ENCODE data around the gene DHRSX.
"Not testable (repeated sequence)": the region's sequence is repeated elsewhere in the genome, so short reads cannot be mapped to it uniquely, and the experiment has no call there.

Gene DHRSX, protein sequence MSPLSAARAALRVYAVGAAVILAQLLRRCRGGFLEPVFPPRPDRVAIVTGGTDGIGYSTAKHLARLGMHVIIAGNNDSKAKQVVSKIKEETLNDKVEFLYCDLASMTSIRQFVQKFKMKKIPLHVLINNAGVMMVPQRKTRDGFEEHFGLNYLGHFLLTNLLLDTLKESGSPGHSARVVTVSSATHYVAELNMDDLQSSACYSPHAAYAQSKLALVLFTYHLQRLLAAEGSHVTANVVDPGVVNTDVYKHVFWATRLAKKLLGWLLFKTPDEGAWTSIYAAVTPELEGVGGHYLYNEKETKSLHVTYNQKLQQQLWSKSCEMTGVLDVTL

DNA sequence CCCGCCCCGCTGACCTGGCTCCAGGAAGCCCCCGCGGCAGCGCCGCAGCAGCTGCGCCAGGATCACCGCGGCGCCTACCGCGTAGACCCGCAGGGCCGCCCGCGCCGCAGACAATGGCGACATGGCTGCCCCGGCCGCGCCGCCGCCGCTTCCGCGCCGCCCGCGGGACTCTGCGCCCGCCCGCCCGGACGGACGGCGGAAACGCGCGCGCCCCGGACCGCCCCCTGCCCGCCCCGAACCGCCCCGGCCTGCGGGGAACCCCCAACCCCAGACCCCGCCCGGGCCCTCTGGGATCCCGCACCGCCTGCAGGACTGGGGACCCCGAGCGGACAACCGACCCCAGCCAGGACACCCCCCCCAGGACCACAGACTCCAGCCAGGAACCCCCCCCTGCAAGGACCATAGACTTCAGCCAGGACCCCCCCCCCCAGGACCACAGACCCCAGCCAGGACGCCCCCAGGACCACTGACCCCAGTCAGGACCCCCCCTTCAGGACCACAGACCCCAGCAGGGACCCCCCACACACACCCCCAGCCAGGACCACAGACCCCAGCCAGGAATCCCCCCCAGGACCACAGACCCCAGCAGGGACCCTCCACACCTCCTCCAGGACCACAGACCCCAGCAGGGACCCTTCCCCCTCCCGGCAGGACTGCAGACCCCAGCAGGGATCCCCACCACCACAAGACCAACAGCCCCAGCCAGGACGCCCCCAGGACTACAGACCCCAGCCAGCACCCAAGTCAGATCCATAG lies at the start of gene DHRSX, which contains the start of gene ZBED1:
TSS of gene DHRSX (minus strand) at position 174 of the 756 bp plus-strand sequence. CDS start at position 123, 51 bp downstream.
TSS of gene ZBED1 (minus strand) at position 174 of the 756 bp plus-strand sequence. CDS start 10,257 bp downstream, outside the sequence.
- DNase-seq (ENCODE audit: low spot score) = no peak

DNA sequence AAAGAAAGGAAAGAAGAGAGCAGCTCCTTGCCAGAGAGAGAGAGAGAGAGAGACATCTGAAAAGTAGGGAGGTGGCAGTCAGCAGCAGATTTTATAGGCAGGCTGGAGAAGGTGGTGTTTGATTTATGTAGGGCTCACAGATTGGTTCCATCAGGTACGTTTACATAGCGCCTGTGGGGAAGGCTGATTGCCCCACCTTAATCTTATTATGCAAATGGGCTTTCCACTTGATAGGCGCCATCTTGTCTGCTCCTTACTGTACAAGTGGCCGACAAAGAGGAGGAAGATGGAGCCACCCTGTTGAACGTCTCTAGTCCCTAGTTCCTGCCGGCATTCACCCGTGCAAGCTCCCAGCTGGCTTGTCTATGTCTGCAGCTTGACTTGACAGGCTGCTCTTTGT lies 49.1 kb upstream of the DHRSX start:
- no peak for DNase-seq (ENCODE audit: low spot score)

DNA sequence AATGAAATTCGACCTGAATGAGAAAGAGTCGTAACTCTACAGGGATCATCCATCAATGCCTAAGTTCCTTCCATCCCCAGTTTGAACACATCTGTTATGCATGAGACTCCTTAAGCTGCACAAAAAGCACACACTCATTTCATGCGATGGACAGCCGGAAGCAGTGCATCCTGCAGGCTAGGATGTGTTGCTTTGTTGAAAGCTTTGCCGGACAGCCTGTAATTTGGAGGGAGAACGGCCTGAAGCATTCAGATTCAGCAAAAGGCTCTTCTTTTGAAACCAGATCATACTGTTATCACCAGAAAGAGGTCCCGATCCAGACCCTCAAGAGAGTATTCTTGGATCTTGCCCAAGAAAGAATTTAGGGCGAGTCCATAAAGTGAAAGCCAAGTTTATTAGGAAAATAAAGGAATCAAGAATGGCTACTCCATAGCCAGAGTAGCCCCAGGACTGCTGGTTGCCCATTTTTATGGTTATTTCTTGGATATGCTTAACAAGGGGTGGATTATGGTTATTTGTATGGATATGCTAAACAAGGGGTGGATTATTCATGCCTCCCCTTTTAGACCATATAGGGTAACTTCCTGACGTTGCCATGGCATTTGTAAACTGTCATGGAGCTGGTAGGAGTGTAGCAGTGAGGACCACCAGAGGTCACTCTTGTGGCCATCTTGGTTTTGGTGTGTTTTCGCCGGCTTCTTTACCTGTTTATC lies 48.1 kb upstream of the DHRSX start:
- DNase-seq (ENCODE audit: low spot score) = no peak

DNA sequence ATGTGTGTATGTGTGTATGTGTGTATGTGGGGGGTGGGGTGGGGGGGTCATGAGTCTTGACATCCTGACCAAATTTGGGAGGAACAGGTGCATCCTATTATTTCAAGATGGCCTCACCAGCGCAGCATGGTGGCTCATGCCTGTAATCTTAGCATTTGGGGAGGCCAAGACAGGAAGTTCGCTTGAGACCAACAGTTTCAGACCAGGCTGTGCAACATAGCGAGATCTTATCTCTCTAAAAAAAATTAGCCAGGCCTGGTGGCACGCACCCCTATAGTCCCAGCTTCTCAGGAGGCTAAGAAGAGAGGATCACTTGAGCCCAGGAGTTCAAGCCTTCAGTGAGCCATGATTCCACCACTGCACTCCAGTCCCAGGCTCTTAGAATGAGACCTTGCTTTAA lies 47.0 kb upstream of the DHRSX start:
- DNase-seq (ENCODE audit: low spot score) = no peak

DNA sequence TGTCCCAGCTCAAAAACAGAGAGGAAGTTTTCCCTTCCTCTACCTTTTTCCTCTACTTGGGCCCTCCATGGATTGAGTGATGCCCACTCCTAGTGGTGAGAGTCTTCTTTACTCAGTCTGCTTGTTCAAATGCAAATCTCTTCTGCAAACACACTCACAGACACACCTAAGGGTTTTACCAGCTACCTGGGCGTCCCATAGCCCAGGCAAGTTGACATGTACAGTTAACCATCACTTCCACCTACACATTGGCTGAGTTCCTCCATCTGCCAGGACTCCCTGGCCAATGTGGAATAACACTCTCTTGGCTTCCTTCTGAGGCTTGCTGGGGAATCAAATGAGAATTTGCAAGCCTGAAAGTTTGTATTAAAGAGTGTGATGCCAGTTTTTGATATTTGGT lies 45.7 kb upstream of the DHRSX start:
- no peak for DNase-seq (ENCODE audit: low spot score)

DNA sequence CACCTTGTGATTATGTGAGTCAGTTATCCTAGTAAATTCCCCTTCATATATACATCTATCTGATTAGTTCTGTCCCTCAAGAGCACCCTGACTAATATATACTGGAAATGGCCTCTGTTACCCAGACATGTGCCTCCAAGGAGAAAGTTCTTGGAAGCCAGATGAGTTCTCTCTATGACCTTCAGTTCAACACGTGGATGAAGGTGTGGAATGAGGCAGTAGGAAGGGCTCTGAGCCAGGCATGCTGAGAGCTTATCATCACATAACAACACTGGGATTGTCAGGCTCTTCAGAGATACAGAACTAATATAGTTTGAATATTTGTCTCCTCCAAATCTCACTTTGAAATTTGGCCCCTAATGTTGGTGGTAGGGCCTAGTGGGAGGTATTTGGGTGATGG lies 44.4 kb upstream of the DHRSX start:
- DNase-seq (ENCODE audit: low spot score) = no peak

DNA sequence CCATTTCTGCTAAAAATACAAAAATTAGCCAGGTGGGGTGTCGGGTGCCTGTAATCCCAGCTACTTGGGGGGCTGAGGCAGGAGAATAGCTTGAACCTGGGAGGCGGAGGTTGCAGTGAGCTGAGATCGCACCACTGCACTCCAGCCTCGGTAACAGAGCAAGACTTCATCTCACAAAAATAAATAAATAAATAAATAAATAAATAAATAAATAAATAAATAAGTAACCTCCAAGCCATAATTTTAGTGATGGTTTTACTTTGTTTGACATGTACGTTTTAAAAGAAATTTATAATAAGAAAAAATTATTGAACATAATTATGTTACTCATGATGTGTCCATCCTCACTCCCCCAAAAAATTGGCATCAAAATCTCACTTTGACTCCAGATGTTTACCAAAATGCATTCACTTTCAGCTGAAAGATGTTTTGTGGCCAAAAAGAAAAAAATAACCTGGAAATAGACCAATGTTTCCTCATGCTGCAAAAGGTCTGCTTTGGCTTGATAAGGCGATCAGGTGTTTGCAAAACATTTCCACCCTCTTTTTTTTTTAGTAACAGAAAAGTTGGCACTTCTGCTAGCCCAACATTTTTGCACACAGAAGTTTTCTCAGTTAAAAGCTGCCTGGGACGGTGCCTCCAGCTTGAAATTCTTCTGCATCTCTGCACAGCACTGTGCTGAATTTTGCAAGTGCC lies 42.2 kb upstream of the DHRSX start:
- DNase-seq (ENCODE audit: low spot score) = no peak

DNA sequence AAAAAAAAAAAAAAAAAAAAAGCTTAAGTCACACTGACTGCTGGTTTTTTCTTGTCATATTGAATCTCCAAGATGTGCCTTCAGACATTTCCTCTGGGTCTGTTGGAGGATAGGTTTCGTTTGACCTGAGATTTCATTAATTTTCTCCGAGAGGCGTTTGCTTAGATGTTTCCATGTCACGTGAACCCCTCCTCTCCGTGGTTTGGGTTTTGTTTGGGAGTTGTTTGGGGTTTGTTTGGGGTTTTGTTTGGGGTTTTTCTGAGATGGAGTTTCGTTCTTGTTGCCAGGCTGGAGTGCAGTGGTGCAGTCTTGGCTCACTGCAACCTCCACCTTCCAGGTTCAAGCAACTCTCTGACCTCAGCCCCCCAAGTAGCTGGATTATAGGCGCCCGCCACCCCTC lies 40.8 kb upstream of the DHRSX start:
- DNase-seq (ENCODE audit: low spot score) = no peak

DNA sequence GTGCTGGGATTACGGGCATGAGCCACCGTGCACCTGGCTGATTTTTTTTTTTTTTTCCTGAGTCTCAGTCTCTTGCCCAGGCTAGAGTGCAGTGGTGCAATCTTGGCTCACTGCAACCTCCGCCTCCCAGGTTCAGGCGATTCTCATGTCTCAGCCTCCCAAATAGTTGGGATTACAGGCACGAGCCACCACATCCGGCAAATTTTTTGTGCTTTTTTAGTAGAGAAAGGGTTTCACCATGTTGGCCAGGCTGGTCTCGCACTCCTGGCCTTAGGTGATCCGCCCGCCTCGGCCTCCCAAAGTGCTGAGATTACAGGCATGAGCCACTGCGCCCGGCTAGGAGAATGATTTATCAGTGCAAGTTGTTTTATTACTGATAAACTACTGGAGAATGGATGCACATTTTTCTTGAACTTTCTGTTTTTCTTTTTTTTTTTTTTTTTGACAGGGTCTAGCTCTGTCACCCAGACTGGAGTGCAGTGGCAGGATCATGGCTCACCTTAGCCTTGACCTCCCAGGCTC lies 39.7 kb upstream of the DHRSX start:
- no peak for DNase-seq (ENCODE audit: low spot score)

DNA sequence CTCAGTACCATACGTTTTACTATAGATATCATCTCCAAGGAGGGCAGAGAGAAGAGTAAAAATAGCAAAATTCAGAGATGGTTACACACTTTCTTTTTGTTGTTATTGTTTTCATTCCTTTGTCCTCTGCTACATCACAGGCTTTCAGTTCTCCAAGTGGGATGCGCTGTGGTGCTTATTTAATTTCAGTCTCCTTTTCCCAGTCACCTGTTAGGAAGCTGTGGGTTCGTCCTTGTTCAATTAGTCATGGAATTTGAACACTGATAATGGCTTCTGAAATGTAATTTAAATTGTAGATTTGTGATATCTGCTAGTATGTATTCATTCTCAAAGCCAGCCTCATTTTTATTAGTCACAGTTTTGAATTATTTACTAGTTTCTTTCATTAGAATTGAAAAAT lies 38.8 kb upstream of the DHRSX start:
- no peak for DNase-seq (ENCODE audit: low spot score)

DNA sequence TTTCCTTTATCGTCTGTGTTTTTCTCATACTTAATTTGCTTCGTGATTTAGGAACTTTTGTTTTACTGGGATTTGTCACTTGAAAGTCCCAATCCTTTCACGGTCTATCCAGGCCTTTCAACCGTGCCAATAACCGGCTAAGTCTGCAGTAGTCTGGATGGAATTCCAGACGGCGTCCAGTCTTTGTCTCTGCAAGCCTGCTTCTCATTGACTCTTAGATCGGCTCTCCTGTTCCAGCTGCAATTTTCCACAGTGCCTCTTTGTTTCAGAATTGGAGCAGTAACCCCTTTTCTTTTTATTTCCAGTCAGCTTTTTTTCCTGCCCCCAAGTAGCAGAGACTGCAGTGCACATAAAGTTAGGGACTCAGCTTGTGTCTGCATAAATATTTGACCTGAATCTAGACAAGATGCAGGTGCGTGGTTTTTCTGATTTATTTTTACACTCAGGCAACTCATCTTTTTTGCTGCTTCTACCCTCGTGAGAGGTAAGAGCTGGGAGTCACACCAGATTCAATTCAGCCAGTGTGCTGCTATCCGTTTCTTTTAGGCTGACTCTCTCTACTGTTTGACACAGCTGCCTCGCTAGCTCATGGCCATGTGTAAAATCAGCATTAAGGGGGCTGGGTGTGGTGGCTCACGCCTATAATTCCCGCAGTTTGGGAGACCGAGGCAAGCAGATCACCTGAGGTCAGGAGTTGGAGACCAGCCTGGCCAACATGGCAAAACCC lies 37.4 kb upstream of the DHRSX start:
- peak; percentile 75 for DNase-seq (ENCODE audit: low spot score)

DNA sequence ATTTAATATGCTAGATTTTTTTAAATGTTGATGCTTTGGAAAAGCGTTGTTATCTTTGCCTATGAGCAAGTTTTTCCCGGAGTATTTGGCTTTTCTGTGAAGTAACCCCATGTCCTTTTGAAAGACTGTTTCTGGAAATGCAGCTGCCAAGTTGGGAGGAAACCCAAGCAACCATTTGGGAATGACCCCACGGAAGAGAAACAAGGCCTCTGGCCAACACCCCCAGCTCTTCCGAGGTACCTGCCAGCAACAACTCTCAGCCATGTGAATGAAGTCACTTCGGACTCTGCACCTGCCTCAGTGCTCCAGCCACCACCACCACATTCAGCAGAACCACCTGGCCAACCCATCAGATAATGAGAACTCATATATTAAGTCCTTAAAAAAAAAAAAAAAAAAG lies 36.2 kb upstream of the DHRSX start:
- DNase-seq (ENCODE audit: low spot score) = peak; percentile 32

DNA sequence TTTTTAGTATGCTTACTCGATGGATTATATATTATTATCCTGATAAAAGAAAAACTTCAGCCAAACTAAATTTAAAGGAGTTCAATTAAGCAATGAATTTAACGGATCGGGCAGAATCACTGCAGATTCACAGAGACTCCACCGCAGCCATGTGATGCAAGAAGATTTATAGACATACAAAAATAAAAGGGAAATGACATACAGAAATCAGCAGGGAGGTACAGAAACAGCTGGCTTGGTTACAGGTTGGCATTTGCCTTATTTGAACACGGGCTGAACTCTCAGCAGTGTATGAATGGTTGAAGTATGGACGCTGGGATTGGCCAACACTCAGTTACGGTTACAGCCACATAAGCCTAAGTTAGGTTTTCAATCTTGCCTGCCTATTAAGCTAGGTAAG lies 35.4 kb upstream of the DHRSX start:
- DNase-seq (ENCODE audit: low spot score) = no peak

DNA sequence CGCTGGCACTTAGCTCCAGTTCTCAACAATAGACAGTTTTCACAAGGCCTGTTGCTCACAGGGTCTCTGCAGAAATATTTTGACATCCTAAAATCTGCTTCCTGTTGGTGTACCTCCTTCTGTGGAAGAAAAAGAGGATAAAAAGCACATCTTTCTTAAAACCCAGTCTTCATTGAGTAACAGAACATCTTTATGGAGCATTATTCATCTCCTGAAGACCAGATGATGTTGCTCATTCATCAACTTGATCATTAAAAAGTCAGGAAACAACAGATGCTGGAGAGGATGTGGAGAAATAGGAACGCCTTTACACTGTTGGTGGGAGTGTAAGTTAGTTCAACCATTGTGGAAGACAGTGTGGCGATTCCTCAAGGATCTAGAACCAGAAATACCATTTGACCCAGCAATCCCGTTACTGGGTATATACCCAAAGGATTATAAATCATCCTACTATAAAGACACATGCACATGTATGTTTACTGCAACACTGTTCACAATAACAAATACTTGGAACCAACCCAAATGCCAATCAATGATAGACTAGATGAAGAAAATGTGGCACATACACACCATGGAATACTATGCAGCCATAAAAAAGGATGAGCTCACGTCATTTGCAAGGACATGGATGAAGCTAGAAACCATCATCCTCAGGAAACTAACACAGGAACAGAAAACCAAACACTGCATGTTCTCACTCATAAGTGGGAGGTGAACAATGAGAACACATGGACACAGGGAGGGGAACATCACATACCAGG lies 33.7 kb upstream of the DHRSX start:
- not testable (repeated sequence) for DNase-seq (ENCODE audit: low spot score)

DNA sequence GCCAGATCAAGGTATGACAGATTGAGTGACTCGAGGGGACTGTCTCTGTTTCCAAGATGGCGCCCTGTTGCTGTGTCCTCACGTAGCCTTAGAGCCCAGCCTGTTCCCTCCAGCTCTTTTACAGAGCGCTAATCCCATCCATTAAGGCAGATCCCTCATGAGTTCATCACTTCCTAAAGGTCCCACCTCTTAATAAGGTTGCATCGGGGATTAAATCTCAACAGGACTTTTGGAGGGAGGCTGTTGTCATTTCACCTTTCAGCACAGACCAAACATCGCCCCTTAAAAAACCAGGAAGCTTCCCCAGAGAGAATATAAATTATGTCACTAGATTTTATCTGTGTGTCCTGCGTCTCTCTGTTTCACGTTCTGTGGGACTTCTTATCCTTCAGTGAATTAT lies 32.6 kb upstream of the DHRSX start:
- DNase-seq (ENCODE audit: low spot score) = no peak

DNA sequence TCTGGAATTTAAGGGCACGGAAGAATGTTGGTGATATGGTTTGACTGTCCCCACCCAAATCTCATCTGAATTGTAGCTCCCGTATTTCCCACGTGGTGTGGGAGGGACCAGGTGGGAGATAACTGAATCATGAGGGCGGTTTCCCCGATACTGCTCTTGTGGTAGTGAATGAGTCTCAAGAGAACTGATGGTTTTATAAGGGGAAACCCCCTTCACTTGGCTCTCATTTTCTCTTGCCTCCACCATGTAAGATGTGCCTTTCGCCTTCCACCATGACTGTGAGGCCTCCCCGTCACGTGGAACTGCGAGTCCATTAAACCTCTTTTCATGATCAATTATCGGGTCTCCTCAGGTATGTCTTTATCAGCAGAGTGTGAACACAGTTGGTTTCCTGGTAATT lies 25.6 kb upstream of the DHRSX start:
- no peak for DNase-seq (ENCODE audit: low spot score)

DNA sequence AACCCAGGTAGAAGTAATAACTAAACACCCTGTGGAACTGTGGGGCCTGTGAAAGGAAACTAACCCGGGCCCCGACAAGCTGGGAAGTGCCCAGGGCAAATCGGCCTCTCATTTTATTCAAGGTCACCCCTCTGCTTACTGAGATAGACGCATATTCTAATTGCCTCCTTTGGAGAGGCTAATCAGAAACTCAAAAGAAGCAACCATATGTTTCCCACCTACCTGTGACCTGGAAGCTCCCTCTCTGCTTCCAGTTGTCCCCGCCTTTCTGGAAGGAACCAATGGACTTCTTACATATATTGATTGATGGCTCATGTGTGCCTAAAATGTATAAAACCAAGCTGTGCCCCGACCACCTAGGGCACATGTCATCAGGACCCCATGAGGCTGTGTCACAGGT lies 23.1 kb upstream of the DHRSX start:
- no peak for DNase-seq (ENCODE audit: low spot score)

DNA sequence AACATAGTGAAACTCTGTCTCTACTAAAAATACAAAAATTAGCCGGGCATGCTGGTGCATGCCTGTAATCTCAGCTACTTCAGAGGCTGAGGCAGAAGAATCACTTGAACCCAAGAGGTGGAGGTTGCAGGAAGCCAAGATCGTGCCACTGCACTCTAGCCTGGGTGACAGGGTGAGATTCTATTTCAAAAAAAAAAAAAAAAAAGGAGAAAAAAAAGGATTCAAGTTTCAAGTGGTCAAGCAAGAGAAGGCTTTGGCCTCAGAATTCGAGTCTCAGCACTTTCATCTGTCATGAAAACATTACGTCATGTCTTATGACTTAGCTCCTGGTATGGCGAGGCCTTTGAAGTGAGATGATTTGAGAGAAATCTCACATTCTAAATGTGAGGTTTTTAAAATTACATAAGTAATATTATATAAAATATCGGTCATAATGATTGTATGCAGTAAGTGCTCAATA lies 21.2 kb upstream of the DHRSX start:
- no peak for DNase-seq (ENCODE audit: low spot score)

DNA sequence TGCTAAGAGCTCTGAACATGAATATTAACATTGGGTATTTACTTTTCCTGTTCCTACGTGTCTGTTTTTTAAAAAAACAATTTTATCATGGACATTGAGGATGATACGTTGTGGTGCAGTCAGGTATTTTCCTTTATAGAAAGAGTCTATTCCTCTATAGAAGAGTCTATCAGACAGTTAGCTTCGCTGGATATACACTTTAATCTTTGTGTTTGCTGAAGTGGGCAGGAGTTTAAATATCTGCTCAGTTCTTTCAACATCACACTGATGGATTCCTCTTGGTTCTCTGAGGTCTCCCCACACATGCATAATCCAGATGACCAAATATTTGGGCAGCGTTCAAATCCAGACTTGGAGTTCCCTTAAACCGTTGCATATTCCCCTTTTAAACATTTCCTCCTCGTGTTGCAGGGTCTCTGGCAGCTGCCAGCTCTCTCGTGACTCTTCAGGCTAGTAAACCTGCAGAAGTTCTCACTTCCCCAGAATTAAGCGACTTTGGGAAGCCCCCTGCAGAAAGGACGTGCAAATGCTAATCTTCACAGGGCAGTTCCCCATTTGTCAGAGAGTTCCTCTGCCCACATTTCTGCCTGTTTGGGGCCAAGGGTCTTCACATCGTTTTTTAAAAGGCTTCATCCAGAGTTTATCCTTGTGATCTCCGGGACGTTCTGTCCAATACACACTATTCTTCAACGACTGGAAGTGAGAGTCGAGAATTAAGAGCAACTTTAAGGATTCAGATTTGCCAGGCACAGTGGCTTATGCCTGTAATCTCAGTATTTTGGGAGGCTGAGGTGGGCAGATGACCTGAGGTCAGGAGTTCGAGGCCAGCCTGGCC lies 20.5 kb upstream of the DHRSX start:
- peak; percentile 37 for DNase-seq (ENCODE audit: low spot score)

Measured in globus pallidus (tissue), 1 donor.